SK-N-SH treated with all-trans-retinoic acid at 6 μM for 48 hours (cell line): ENCODE results near the gene C10orf105.

ENCODE experiments used
- ATAC-seq: fragments of 200-7000 bp; cut with Tn5 transposase; 3 replicates; pipeline ENCODE4 v1.9.1; 2020; ENCODE audit warnings: mild to moderate bottlenecking, moderate library complexity
- ARNTL ChIP-seq: fragments of 450-650 bp; formaldehyde crosslinking; IDR thresholded peaks from 2 replicates; pipeline ENCODE4 v1.5.0; 2020; ENCODE audit warnings: low read depth, mild to moderate bottlenecking, moderate library complexity, borderline replicate concordance
- BACH2 ChIP-seq: fragments of 250-450 bp; sonication (Bioruptor Pico); IDR thresholded peaks from 2 replicates; pipeline ENCODE4 v1.9.0; 2021; ENCODE audit warnings: mild to moderate bottlenecking, borderline replicate concordance
- CSDC2 ChIP-seq: fragments of 250-450 bp; sonication (Bioruptor Pico); IDR thresholded peaks from 2 replicates; pipeline ENCODE4 v1.5.0; 2020; ENCODE audit warnings: mild to moderate bottlenecking, moderate library complexity
- ESRRG ChIP-seq: fragments of 250-450 bp; sonication (Bioruptor Pico); IDR thresholded peaks from 2 replicates; pipeline ENCODE4 v1.6.1; 2021; ENCODE audit warnings: mild to moderate bottlenecking
- GLIS3 ChIP-seq: fragments of 250-450 bp; sonication (Bioruptor Pico); IDR thresholded peaks from 2 replicates; pipeline ENCODE4 v1.5.0; 2020; ENCODE audit warnings: mild to moderate bottlenecking, moderate library complexity
- ISL1 ChIP-seq: fragments of 250-450 bp; sonication (Bioruptor Pico); IDR thresholded peaks from 2 replicates; pipeline ENCODE4 v2.1.2; 2022; ENCODE audit warnings: mild to moderate bottlenecking, moderate library complexity
- OSR1 ChIP-seq: fragments of 250-450 bp; sonication (Bioruptor Pico); IDR thresholded peaks from 2 replicates; pipeline ENCODE4 v1.8.0; 2022; ENCODE audit warnings: moderate library complexity, mild to moderate bottlenecking, inconsistent platforms
- PPARA ChIP-seq: fragments of 250-450 bp; sonication (Bioruptor Pico); IDR thresholded peaks from 2 replicates; pipeline ENCODE4 v1.5.0; 2020; ENCODE audit warnings: mild to moderate bottlenecking, borderline replicate concordance
- SNAI2 ChIP-seq: fragments of 250-450 bp; sonication (Bioruptor Pico); IDR thresholded peaks from 2 replicates; pipeline ENCODE4 v1.5.0; 2020; ENCODE audit warnings: mild to moderate bottlenecking, moderate library complexity
- TOX ChIP-seq: fragments of 250-450 bp; sonication (Bioruptor Pico); IDR thresholded peaks from 2 replicates; pipeline ENCODE4 v1.8.0; 2021; ENCODE audit warnings: mild to moderate bottlenecking, moderate library complexity, borderline replicate concordance
- TSHZ2 ChIP-seq: fragments of 250-450 bp; sonication (Bioruptor Pico); IDR thresholded peaks from 2 replicates; pipeline ENCODE4 v1.5.0; 2020; ENCODE audit warnings: mild to moderate bottlenecking, moderate library complexity
- ZC3H10 ChIP-seq: fragments of 250-450 bp; sonication (Bioruptor Pico); IDR thresholded peaks from 2 replicates; pipeline ENCODE4 v1.5.1; 2021; ENCODE audit warnings: mild to moderate bottlenecking, moderate library complexity
- ZFP3 ChIP-seq: fragments of 250-450 bp; sonication (Bioruptor Pico); IDR thresholded peaks from 2 replicates; pipeline ENCODE4 v1.5.0; 2020; ENCODE audit warnings: mild to moderate bottlenecking, moderate library complexity
- ZFP30 ChIP-seq: fragments of 450-650 bp; formaldehyde crosslinking; IDR thresholded peaks from 2 replicates; pipeline ENCODE4 v1.5.0; 2022; ENCODE audit warnings: mild to moderate bottlenecking, moderate library complexity
- ZNF565 ChIP-seq: fragments of 450-650 bp; formaldehyde crosslinking; conservative IDR thresholded peaks from 2 replicates; pipeline ENCODE4 v1.5.0; 2020; ENCODE audit warnings: low read depth, mild to moderate bottlenecking, moderate library complexity
- ZNF70 ChIP-seq: fragments of 450-650 bp; formaldehyde crosslinking; IDR thresholded peaks from 2 replicates; pipeline ENCODE4 v1.5.0; 2020; ENCODE audit warnings: mild to moderate bottlenecking, moderate library complexity
- ZNF8 ChIP-seq: fragments of 450-650 bp; formaldehyde crosslinking; IDR thresholded peaks from 2 replicates; pipeline ENCODE4 v1.5.0; 2020; ENCODE audit warnings: mild to moderate bottlenecking, moderate library complexity
- TF ChIP-seq, protein P1 (sequence below): fragments of 250-450 bp; sonication (Bioruptor Pico); IDR thresholded peaks from 2 replicates; pipeline ENCODE4 v1.5.1; 2021; ENCODE audit warnings: mild to moderate bottlenecking, moderate library complexity
- TF ChIP-seq, protein P2 (sequence below): fragments of 250-450 bp; sonication (Bioruptor Pico); IDR thresholded peaks from 2 replicates; pipeline ENCODE4 v1.8.0; 2020; ENCODE audit warnings: mild to moderate bottlenecking, moderate library complexity, borderline replicate concordance

The C10orf105 gene

GRCh38 chr10:71697938-71698709, 21.5 kb downstream of the C10orf105 start:
- ATAC-seq, result no peak
- no peak for TF ChIP-seq PPARA
- TF ChIP-seq ZFP3 (CRISPR knock-in tag), result no peak
- no peak for TF ChIP-seq BACH2
- TF ChIP-seq ARNTL (CRISPR knock-in tag), result no peak
- no peak for TF ChIP-seq TSHZ2 (CRISPR knock-in tag)
- no peak for TF ChIP-seq ZNF565 (CRISPR knock-in tag)
- TF ChIP-seq, protein P1, sequence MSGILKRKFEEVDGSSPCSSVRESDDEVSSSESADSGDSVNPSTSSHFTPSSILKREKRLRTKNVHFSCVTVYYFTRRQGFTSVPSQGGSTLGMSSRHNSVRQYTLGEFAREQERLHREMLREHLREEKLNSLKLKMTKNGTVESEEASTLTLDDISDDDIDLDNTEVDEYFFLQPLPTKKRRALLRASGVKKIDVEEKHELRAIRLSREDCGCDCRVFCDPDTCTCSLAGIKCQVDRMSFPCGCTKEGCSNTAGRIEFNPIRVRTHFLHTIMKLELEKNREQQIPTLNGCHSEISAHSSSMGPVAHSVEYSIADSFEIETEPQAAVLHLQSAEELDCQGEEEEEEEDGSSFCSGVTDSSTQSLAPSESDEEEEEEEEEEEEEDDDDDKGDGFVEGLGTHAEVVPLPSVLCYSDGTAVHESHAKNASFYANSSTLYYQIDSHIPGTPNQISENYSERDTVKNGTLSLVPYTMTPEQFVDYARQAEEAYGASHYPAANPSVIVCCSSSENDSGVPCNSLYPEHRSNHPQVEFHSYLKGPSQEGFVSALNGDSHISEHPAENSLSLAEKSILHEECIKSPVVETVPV, result no peak
- no peak for TF ChIP-seq ZNF8 (CRISPR knock-in tag)
- TF ChIP-seq OSR1 (CRISPR knock-in tag), result no peak

- TF ChIP-seq ZNF70 (CRISPR knock-in tag) (peak; percentile 28; the same call in 1 of the 2 replicates), ZNF565 (CRISPR knock-in tag) (no peak), CSDC2 (CRISPR knock-in tag) (no peak), ZC3H10 (CRISPR knock-in tag) (no peak), ESRRG (CRISPR knock-in tag) (no peak), ZFP3 (CRISPR knock-in tag) (no peak), BACH2 (no peak)
- TF ChIP-seq, protein P1, result no peak
- peak; percentile 92 for ATAC-seq
These were observed 22.8 kb downstream of the C10orf105 start for GRCh38 chr10:71696628-71697326.

GRCh38 chr10:71695502-71696476, 23.8 kb downstream of the C10orf105 start:
- TF ChIP-seq, protein P2, sequence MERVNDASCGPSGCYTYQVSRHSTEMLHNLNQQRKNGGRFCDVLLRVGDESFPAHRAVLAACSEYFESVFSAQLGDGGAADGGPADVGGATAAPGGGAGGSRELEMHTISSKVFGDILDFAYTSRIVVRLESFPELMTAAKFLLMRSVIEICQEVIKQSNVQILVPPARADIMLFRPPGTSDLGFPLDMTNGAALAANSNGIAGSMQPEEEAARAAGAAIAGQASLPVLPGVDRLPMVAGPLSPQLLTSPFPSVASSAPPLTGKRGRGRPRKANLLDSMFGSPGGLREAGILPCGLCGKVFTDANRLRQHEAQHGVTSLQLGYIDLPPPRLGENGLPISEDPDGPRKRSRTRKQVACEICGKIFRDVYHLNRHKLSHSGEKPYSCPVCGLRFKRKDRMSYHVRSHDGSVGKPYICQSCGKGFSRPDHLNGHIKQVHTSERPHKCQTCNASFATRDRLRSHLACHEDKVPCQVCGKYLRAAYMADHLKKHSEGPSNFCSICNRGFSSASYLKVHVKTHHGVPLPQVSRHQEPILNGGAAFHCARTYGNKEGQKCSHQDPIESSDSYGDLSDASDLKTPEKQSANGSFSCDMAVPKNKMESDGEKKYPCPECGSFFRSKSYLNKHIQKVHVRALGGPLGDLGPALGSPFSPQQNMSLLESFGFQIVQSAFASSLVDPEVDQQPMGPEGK (CRISPR knock-in tag), result no peak
- TF ChIP-seq ZFP30 (CRISPR knock-in tag) (no peak), OSR1 (CRISPR knock-in tag) (no peak), SNAI2 (CRISPR knock-in tag) (no peak)
- TF ChIP-seq, all 23 proteins: peak for 0
- ATAC-seq, result no peak

- no peak for TF ChIP-seq ZFP3 (CRISPR knock-in tag)
- TF ChIP-seq, protein P1, result no peak
- no peak for TF ChIP-seq GLIS3
- no peak for TF ChIP-seq ARNTL (CRISPR knock-in tag)
- no peak for TF ChIP-seq ZNF565 (CRISPR knock-in tag)
- TF ChIP-seq ESRRG (CRISPR knock-in tag), result no peak
- no peak for TF ChIP-seq TOX (CRISPR knock-in tag)
- TF ChIP-seq ISL1, result no peak
- no peak for TF ChIP-seq BACH2
- no peak for TF ChIP-seq TSHZ2 (CRISPR knock-in tag)
- TF ChIP-seq ZNF70 (CRISPR knock-in tag), result no peak
- ATAC-seq, result no peak
These were observed 25.0 kb downstream of the C10orf105 start for GRCh38 chr10:71694567-71694968.
